ENCODE results near the gene SFI1. TPM values are rescaled to one million over a fixed set of nuclear protein-coding genes. Genes with fewer than 3 reads are reported as not detected.
"Not testable (repeated sequence)": the region's sequence is repeated elsewhere in the genome, so short reads cannot be mapped to it uniquely, and the experiment has no call there.

Gene SFI1
- total and polyA plus RNA-seq, 11 donors, result 2.2 to 18.3 (median 6.4) TPM

DNA sequence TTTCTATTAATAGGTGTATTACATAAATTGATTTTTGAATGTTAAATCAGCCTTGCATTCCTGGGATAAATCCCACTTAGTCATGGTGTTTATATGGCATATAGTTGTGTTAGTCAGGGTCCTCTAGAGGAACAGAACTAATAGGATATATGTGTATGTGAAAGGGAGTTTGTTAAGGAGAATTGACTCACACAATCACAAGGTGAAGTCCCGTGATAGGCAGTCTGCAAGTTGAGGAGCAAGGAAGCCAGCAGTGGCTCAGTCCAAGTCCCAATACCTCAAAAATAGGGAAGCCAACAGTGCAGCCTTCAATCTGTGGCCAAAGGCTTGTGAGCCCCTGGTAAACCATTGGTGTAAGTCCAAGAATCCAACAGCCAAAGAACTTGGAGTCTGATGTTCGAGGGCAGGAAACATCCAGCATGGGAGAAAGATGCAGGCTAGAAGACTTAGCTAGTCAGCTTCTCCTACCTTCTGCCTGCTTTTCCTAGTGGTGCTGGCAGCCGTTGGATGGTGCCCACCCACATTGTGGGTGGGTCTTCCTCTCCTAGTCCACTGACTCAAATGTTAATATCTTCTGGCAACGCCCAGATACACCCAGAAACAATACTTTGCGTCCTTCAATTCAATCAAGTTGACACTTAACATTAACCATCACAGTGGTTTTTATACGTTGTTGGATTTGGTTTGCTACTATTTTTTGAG is 12.9 kb downstream of the SFI1 start:
- H3K27ac ChIP-seq, result no peak overlapping the region
- ATAC-seq (no peak), DNase-seq (no peak)
- H3K27me3 ChIP-seq, result no peaks in the 10 kb centered on the region
- 84 to 89% (median 85%) methylated on average over 6 of the region's 6 CpGs for WGBS, 4 donors
- H3K4me1 ChIP-seq, result no peaks in the 10 kb centered on the region
- intact Hi-C loops (cut with DNase I), result no loop called here
- H3K4me3 ChIP-seq, result no peak overlapping the region
- peaks cover 0 to 26% (median 0%) of the 10 kb centered on the region in 9 donors for H3K36me3 ChIP-seq
- peaks cover 0 to 11% (median 2%) of the 10 kb centered on the region in 12 donors for H3K9me3 ChIP-seq
- TF ChIP-seq, protein P1, sequence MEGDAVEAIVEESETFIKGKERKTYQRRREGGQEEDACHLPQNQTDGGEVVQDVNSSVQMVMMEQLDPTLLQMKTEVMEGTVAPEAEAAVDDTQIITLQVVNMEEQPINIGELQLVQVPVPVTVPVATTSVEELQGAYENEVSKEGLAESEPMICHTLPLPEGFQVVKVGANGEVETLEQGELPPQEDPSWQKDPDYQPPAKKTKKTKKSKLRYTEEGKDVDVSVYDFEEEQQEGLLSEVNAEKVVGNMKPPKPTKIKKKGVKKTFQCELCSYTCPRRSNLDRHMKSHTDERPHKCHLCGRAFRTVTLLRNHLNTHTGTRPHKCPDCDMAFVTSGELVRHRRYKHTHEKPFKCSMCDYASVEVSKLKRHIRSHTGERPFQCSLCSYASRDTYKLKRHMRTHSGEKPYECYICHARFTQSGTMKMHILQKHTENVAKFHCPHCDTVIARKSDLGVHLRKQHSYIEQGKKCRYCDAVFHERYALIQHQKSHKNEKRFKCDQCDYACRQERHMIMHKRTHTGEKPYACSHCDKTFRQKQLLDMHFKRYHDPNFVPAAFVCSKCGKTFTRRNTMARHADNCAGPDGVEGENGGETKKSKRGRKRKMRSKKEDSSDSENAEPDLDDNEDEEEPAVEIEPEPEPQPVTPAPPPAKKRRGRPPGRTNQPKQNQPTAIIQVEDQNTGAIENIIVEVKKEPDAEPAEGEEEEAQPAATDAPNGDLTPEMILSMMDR (IDR thresholded peaks at IDR 0.05), result no peak
- no peak for TF ChIP-seq POLR2A (IDR thresholded peaks at IDR 0.05)

DNA sequence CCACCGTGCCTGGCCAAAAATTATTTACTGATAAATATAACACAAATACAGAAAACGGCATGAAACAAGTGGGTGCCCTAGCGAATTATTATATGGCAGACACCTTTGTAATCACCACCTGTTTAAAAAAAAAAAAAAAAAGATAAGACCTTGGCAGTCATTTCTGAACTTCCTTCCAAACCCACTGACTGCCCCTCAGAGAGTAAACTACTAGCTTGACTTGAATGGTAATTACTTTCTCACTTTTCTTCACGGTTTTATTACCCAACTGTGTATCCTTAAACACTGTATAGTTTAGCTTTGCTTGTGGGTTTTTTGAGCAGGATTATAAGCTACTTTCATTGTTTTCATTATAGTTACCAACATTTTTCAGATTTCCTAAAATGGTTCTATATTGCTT is 23.7 kb downstream of the SFI1 start:
- Histone ChIP-seq H3K27me3 (no peaks in the 10 kb centered on the region), H3K9me3 (no peaks in the 10 kb centered on the region), H3K4me3 (no peak overlapping the region), H3K36me3 (peaks cover 0 to 6% (median 0%) of the 10 kb centered on the region in 9 donors), H3K27ac (no peak overlapping the region), H3K4me1 (no peaks in the 10 kb centered on the region)
- TF ChIP-seq POLR2A (IDR thresholded peaks at IDR 0.05), result no peak
- TF ChIP-seq, protein P1 (IDR thresholded peaks at IDR 0.05), result no peak
- intact Hi-C loops (cut with DNase I), result no loop called here
- 84% methylated on average over 4 of the region's 4 CpGs for WGBS, 4 donors
- DNase-seq (no peak), ATAC-seq (no peak)

DNA sequence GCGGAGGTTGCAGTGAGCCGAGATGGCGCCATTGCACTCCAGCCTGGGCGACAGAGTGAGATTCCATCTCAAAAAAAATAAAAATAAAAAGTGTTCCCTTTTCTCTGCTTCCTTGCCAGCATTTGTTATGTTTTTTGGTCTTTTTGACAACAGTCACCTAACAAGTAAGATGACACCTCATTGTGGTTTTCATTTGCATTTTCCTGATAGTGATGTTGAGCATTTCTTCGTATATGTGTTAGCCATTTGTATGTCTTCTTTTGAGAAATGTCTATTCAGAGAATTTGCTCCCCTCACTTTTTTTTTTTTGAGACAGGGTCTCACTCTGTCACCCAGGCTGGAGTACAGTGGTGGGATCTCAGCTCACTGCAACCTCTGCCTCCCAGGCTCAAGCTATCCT is 27.8 kb downstream of the SFI1 start:
- H3K4me1 ChIP-seq; DNase-seq; H3K4me3 ChIP-seq; H3K27me3 ChIP-seq; intact Hi-C loops (cut with DNase I); H3K27ac ChIP-seq; H3K36me3 ChIP-seq; H3K9me3 ChIP-seq; ATAC-seq: not testable (repeated sequence)
- WGBS, 4 donors, result 94 to 97% (median 96%) methylated on average over 5 of the region's 5 CpGs

DNA sequence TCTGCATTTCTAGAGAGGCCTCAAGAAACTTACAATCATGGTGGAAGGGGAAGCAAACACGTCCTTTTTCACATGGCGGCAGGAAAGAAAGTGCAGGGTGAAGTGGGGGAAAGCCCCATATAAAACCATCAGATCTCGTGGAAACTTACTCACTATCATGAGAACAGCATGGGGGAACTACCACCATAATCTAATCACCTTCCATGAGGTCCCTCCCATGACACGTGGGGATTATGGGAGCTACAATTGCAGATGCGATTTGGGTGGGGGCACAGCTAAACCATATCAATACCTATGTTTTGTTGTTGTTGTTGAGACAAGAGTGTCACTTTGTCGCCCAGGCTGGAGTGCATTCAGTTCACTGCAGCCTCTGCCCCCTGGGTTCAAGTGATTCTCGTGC is 29.9 kb downstream of the SFI1 start:
- WGBS, 4 donors, result 89 to 96% (median 93%) methylated on average over 7 of the region's 7 CpGs
- Histone ChIP-seq H3K27me3 (no peaks in the 10 kb centered on the region), H3K4me1 (peaks cover 0 to 7% (median 0%) of the 10 kb centered on the region in 12 donors), H3K36me3 (peaks cover 0 to 8% (median 0%) of the 10 kb centered on the region in 9 donors), H3K27ac (no peak overlapping the region), H3K4me3 (no peak overlapping the region), H3K9me3 (no peaks in the 10 kb centered on the region)
- no peak for DNase-seq
- intact Hi-C loops (cut with DNase I), result no loop called here
- no peak for TF ChIP-seq POLR2A (IDR thresholded peaks at IDR 0.05)
- TF ChIP-seq, protein P1 (IDR thresholded peaks at IDR 0.05), result no peak
- no peak for ATAC-seq

DNA sequence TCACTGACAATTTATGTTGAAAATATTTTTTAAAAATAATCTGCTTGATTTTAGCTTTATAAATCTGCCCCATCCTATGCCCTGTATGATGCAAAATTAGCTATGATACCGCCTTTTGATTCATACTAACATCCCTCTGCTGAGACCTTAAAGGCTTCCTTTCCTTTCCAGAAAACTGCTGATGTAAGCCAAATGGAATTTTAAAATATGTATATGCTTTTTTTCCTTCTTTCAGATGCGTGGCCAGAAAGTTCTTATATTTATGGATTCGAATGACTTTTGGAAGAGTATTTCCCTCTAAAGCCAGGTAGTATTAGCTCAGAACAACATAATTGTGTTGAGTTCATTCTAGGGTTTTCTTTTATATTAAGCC is 34.5 kb downstream of the SFI1 start:
- Histone ChIP-seq H3K36me3 (peaks cover 0 to 8% (median 0%) of the 10 kb centered on the region in 9 donors), H3K27ac (peak overlapping the region in 1 of 12 donors; percentile 47), H3K4me1 (peaks cover 0 to 7% (median 0%) of the 10 kb centered on the region in 12 donors), H3K27me3 (no peaks in the 10 kb centered on the region), H3K4me3 (no peak overlapping the region), H3K9me3 (no peaks in the 10 kb centered on the region)
- no peak for DNase-seq
- TF ChIP-seq, protein P1 (IDR thresholded peaks at IDR 0.05), result no peak
- no peak for TF ChIP-seq POLR2A (IDR thresholded peaks at IDR 0.05)
- no peak for ATAC-seq
- intact Hi-C loops (cut with DNase I), result no loop called here
- WGBS, 4 donors, result 73 to 77% (median 76%) methylated on average over 3 of the region's 3 CpGs

Data from heart left ventricle (tissue), 16 donors.